HEK293 (cell line): ENCODE data around the gene PLCG2.

Source experiments
- CTCF ChIA-PET: fragments of 350-600 bp; formaldehyde crosslinking; extraction: SDS; loops from one replicate; lab custom pipeline; 2021; ENCODE audit warnings: antibody characterized with exemption; lab: Yijun Ruan, JAX
- POLR2A ChIA-PET: fragments of 300-600 bp; formaldehyde crosslinking; extraction: SDS; loops from one replicate; lab custom pipeline; 2020; ENCODE audit warnings: antibody characterized with exemption, inconsistent platforms; lab: Yijun Ruan, JAX
- H3K27ac ChIP-seq: fragments of 200-500 bp; sonication (Bioruptor generic); 2 replicates; pipeline ENCODE4 v1.5.1; 2014; ENCODE audit warnings: low read depth, low read length, control low read depth, inconsistent platforms; ENCODE audit errors: extremely low read depth
- H3K36me3 ChIP-seq, 2 experiments: fragments of 200-500 bp in 1 of 2; sonication (Bioruptor generic) in 1 of 2; 1 replicate in 1 of 2; 2 replicates in 1 of 2; pipeline ENCODE4 v1.5.1; 2014 to 2017; ENCODE audit warnings: inconsistent platforms in 2 of 2, low read length in 2 of 2; ENCODE audit not compliant: control insufficient read depth in 2 of 2, insufficient read depth in 1 of 2
- H3K4me1 ChIP-seq: fragments of 200-500 bp; sonication (Bioruptor generic); 2 replicates; pipeline ENCODE4 v1.5.1; 2014; ENCODE audit warnings: mild to moderate bottlenecking, low read length, inconsistent platforms; ENCODE audit not compliant: control insufficient read depth, insufficient read depth
- H3K4me3 ChIP-seq: 2 replicates; pipeline ENCODE4 v1.5.1; 2011; ENCODE audit warnings: low read depth, mild to moderate bottlenecking, control low read depth, low read length, moderate library complexity
- H3K9me3 ChIP-seq: fragments of 200-500 bp; sonication (Bioruptor generic); 2 replicates; pipeline ENCODE4 v1.5.1; 2014; ENCODE audit warnings: low read depth, low read length, inconsistent platforms; ENCODE audit not compliant: control insufficient read depth, insufficient read depth
- EGR2 ChIP-seq: fragments of 450-650 bp; formaldehyde crosslinking; IDR thresholded peaks from 2 replicates; pipeline ENCODE4 v1.5.1; 2016; ENCODE audit warnings: low read depth, missing biosample characterization, missing genetic modification characterization
- HOXA7 ChIP-seq: sonication (generic); formaldehyde crosslinking; IDR thresholded peaks from 2 replicates; pipeline ENCODE4 v1.8.1; 2022; ENCODE audit warnings: missing genetic modification reagents, borderline replicate concordance
- MZF1 ChIP-seq: fragments of 450-650 bp; formaldehyde crosslinking; IDR thresholded peaks from 2 replicates; pipeline ENCODE4 v1.5.1; 2017; ENCODE audit warnings: missing biosample characterization, missing genetic modification characterization, borderline replicate concordance
- REST ChIP-seq: fragments of 450-650 bp; formaldehyde crosslinking; IDR thresholded peaks from 2 replicates; pipeline ENCODE4 v1.5.1; 2016; ENCODE audit warnings: missing biosample characterization, missing genetic modification characterization
- SALL2 ChIP-seq: fragments of 450-650 bp; formaldehyde crosslinking; IDR thresholded peaks from 2 replicates; pipeline ENCODE4 v1.5.0; 2017; ENCODE audit warnings: missing biosample characterization, mild to moderate bottlenecking, missing genetic modification characterization, borderline replicate concordance
- SP7 ChIP-seq: fragments of 450-650 bp; formaldehyde crosslinking; IDR thresholded peaks from 2 replicates; pipeline ENCODE4 v1.5.1; 2016; ENCODE audit warnings: missing biosample characterization, missing genetic modification characterization
- ZBTB20 ChIP-seq: fragments of 450-650 bp; formaldehyde crosslinking; IDR thresholded peaks from 2 replicates; pipeline ENCODE4 v1.5.1; 2016; ENCODE audit warnings: missing biosample characterization, missing genetic modification characterization
- ZFP69B ChIP-seq: fragments of 450-650 bp; formaldehyde crosslinking; IDR thresholded peaks from 2 replicates; pipeline ENCODE4 v1.5.1; 2016; ENCODE audit warnings: missing biosample characterization, missing genetic modification characterization
- ZNF132 ChIP-seq: fragments of 450-650 bp; formaldehyde crosslinking; IDR thresholded peaks from 2 replicates; pipeline ENCODE4 v1.5.1; 2017; ENCODE audit warnings: missing biosample characterization, missing genetic modification characterization, borderline replicate concordance
- ZNF211 ChIP-seq: fragments of 450-650 bp; formaldehyde crosslinking; IDR thresholded peaks from 2 replicates; pipeline ENCODE4 v1.5.1; 2016; ENCODE audit warnings: low read depth, missing biosample characterization, missing genetic modification characterization
- ZNF404 ChIP-seq: fragments of 450-650 bp; formaldehyde crosslinking; IDR thresholded peaks from 2 replicates; pipeline ENCODE4 v1.5.1; 2017; ENCODE audit warnings: missing biosample characterization, missing genetic modification characterization
- ZNF530 ChIP-seq: fragments of 450-650 bp; formaldehyde crosslinking; IDR thresholded peaks from 2 replicates; pipeline ENCODE4 v1.5.1; 2016; ENCODE audit warnings: low read depth, missing biosample characterization, missing genetic modification characterization
- ZNF626 ChIP-seq: fragments of 450-650 bp; sonication (Bioruptor Pico); formaldehyde crosslinking; IDR thresholded peaks from 2 replicates; pipeline ENCODE4 v1.5.1; 2018; ENCODE audit warnings: missing biosample characterization, missing genetic modification characterization, inconsistent platforms
- ZNF639 ChIP-seq: fragments of 450-650 bp; formaldehyde crosslinking; IDR thresholded peaks from 2 replicates; pipeline ENCODE4 v1.5.1; 2016; ENCODE audit warnings: missing biosample characterization, missing genetic modification characterization
- ZNF692 ChIP-seq: fragments of 450-650 bp; formaldehyde crosslinking; IDR thresholded peaks from 2 replicates; pipeline ENCODE4 v1.5.1; 2016; ENCODE audit warnings: missing biosample characterization, missing genetic modification characterization
- ZNF704 ChIP-seq: fragments of 450-650 bp; formaldehyde crosslinking; IDR thresholded peaks from 2 replicates; pipeline ENCODE4 v1.5.1; 2016; ENCODE audit warnings: missing biosample characterization, missing genetic modification characterization
- ZNF747 ChIP-seq: fragments of 450-650 bp; formaldehyde crosslinking; IDR thresholded peaks from 2 replicates; pipeline ENCODE4 v1.5.1; 2016; ENCODE audit warnings: missing biosample characterization, missing genetic modification characterization
- ZNF768 ChIP-seq: fragments of 450-650 bp; formaldehyde crosslinking; IDR thresholded peaks from 2 replicates; pipeline ENCODE4 v1.5.1; 2018; ENCODE audit warnings: missing biosample characterization, mild to moderate bottlenecking, missing genetic modification characterization

PLCG2 gene

GRCh38 chr16:81951564-81951963, 172.5 kb downstream of the PLCG2 start (continued):
- TF ChIP-seq REST (tag by site-specific recombination) = no peak
- TF ChIP-seq, all 188 proteins: peak for 1

- no peaks in the 10 kb centered on the region for H3K9me3 ChIP-seq
- POLR2A ChIA-PET = no interaction called here
- H3K27ac ChIP-seq = no peak overlapping the region
- H3K36me3 ChIP-seq = peaks cover 0 to 3% of the 10 kb centered on the region in 2 experiments; a peak in 2 of 3 replicates
- H3K4me1 ChIP-seq = no peaks in the 10 kb centered on the region
- CTCF ChIA-PET = interaction anchor here (0.7 to 1.6 kb wide), 3 partner anchors 16 to 631 kb away, joined by 3 to 5 read pairs (median 3); no protein-coding TSS in a partner anchor
- no peak overlapping the region for H3K4me3 ChIP-seq
- TF ChIP-seq MZF1 (no peak), HOXA7 (CRISPR knock-in tag) (no peak), ZNF704 (tag by site-specific recombination) (no peak), ZNF626 (tag by site-specific recombination) (no peak), ZNF211 (tag by site-specific recombination) (no peak), ZFP69B (tag by site-specific recombination) (no peak)
These were observed 177.3 kb downstream of the PLCG2 start for GRCh38 chr16:81956213-81956948.

GRCh38 chr16:81964808-81965207, 185.7 kb downstream of the PLCG2 start:
- ChIA-PET CTCF (no interaction called here), POLR2A (no interaction called here)
- no peak overlapping the region for H3K27ac ChIP-seq
- TF ChIP-seq ZNF747 (tag by site-specific recombination) = no peak
- no peak for TF ChIP-seq SALL2 (tag by site-specific recombination)
- no peak for TF ChIP-seq SP7 (tag by site-specific recombination)
- no peak for TF ChIP-seq ZNF404
- no peak for TF ChIP-seq ZBTB20 (tag by site-specific recombination)
- no peak for TF ChIP-seq ZNF768
- no peak for TF ChIP-seq ZNF639 (tag by site-specific recombination)
- no peak for TF ChIP-seq EGR2 (tag by site-specific recombination)
- TF ChIP-seq ZNF692 (tag by site-specific recombination) = no peak
- no peak for TF ChIP-seq ZNF132 (tag by site-specific recombination)
- TF ChIP-seq ZNF530 (tag by site-specific recombination) = no peak
- no peaks in the 10 kb centered on the region for H3K36me3 ChIP-seq
- no peak overlapping the region for H3K4me3 ChIP-seq
- H3K9me3 ChIP-seq = no peaks in the 10 kb centered on the region
- no peaks in the 10 kb centered on the region for H3K4me1 ChIP-seq
